HepG2 (cell line): ENCODE results near the gene STK4. TPM values are rescaled to one million over a fixed set of nuclear protein-coding genes. Genes with fewer than 3 reads are reported as not detected.
A peak's percentile ranks its signal among the peaks of the same experiment; 100 is the strongest.

Experiments
- AGO1 ChIP-seq: fragments of 200-400 bp; formaldehyde crosslinking; IDR thresholded peaks from 2 replicates; pipeline ENCODE4 v1.6.1; 2017; ENCODE audit warnings: mild to moderate bottlenecking, low read depth, low read length, moderate library complexity; ENCODE audit not compliant: poor library complexity, severe bottlenecking
- AKAP8 ChIP-seq: sonication (generic); formaldehyde crosslinking; IDR thresholded peaks from 2 replicates; pipeline ENCODE4 v1.5.1; 2020; ENCODE audit warnings: mild to moderate bottlenecking, missing genetic modification reagents
- BRCA1 ChIP-seq: sonication (generic); formaldehyde crosslinking; IDR thresholded peaks from 2 replicates; pipeline ENCODE4 v1.4.0; 2020; ENCODE audit warnings: missing genetic modification reagents
- ERF ChIP-seq: IDR thresholded peaks from 2 replicates; pipeline ENCODE4 v1.6.1; 2018; ENCODE audit warnings: missing biosample characterization, missing genetic modification reagents
- HMG20A ChIP-seq: IDR thresholded peaks from 2 replicates; pipeline ENCODE4 v1.6.1; 2016; ENCODE audit warnings: borderline replicate concordance
- HMGXB3 ChIP-seq: sonication (generic); formaldehyde crosslinking; IDR thresholded peaks from 2 replicates; pipeline ENCODE4 v1.4.0; 2020; ENCODE audit warnings: missing genetic modification reagents, borderline replicate concordance
- HOMEZ ChIP-seq: IDR thresholded peaks from 2 replicates; pipeline ENCODE4 v1.6.1; 2016; ENCODE audit warnings: low read depth
- IRF9 ChIP-seq: sonication (generic); formaldehyde crosslinking; IDR thresholded peaks from 2 replicates; pipeline ENCODE4 v1.8.0; 2022; ENCODE audit warnings: missing genetic modification reagents, mild to moderate bottlenecking, borderline replicate concordance
- JDP2 ChIP-seq: sonication (generic); formaldehyde crosslinking; IDR thresholded peaks from 2 replicates; pipeline ENCODE4 v1.8.1; 2022; ENCODE audit warnings: missing genetic modification reagents, borderline replicate concordance
- JUN ChIP-seq: sonication (generic); formaldehyde crosslinking; IDR thresholded peaks from 2 replicates; pipeline ENCODE4 v1.4.0; 2020; ENCODE audit warnings: mild to moderate bottlenecking, missing genetic modification reagents
- JUNB ChIP-seq: sonication (generic); formaldehyde crosslinking; IDR thresholded peaks from 2 replicates; pipeline ENCODE4 v1.8.0; 2022; ENCODE audit warnings: missing genetic modification reagents, mild to moderate bottlenecking, borderline replicate concordance
- MAF1 ChIP-seq: sonication (generic); formaldehyde crosslinking; IDR thresholded peaks from 2 replicates; pipeline ENCODE4 v1.5.0; 2020; ENCODE audit warnings: missing genetic modification reagents, borderline replicate concordance
- NCOA2 ChIP-seq: sonication (generic); formaldehyde crosslinking; IDR thresholded peaks from 2 replicates; pipeline ENCODE4 v1.8.0; 2022; ENCODE audit warnings: inconsistent platforms
- RAD51 ChIP-seq: fragments of 450-650 bp; IDR thresholded peaks from 2 replicates; pipeline ENCODE4 v1.6.1; 2016; ENCODE audit warnings: borderline replicate concordance
- SATB2 ChIP-seq: sonication (generic); formaldehyde crosslinking; IDR thresholded peaks from 2 replicates; pipeline ENCODE4 v1.5.0; 2020; ENCODE audit warnings: missing genetic modification reagents
- SMARCE1 ChIP-seq: fragments of 450-650 bp; IDR thresholded peaks from 2 replicates; pipeline ENCODE4 v1.6.1; 2017; ENCODE audit warnings: borderline replicate concordance
- SMYD3 ChIP-seq: sonication (generic); formaldehyde crosslinking; IDR thresholded peaks from 2 replicates; pipeline ENCODE4 v1.8.1; 2023; ENCODE audit warnings: mild to moderate bottlenecking, missing genetic modification reagents
- SOX5 ChIP-seq: IDR thresholded peaks from 2 replicates; pipeline ENCODE4 v1.6.1; 2016; ENCODE audit warnings: borderline replicate concordance
- SRY ChIP-seq: sonication (generic); formaldehyde crosslinking; IDR thresholded peaks from 2 replicates; pipeline ENCODE4 v1.8.0; 2022; ENCODE audit warnings: mild to moderate bottlenecking, missing genetic modification reagents
- ZFYVE20 ChIP-seq: sonication (generic); formaldehyde crosslinking; IDR thresholded peaks from 2 replicates; pipeline ENCODE4 v1.8.0; 2023; ENCODE audit warnings: low read depth, mild to moderate bottlenecking, moderate library complexity, missing genetic modification reagents, borderline replicate concordance
- ZNF256 ChIP-seq: sonication (generic); formaldehyde crosslinking; conservative IDR thresholded peaks from 2 replicates; pipeline ENCODE4 v1.4.0; 2020; ENCODE audit warnings: missing genetic modification reagents
- ZNF430 ChIP-seq: sonication (generic); formaldehyde crosslinking; IDR thresholded peaks from 2 replicates; pipeline ENCODE4 v1.9.0; 2021; ENCODE audit warnings: mild to moderate bottlenecking, missing genetic modification reagents
- ZNF446 ChIP-seq: sonication (generic); formaldehyde crosslinking; IDR thresholded peaks from 2 replicates; pipeline ENCODE4 v1.5.0; 2020; ENCODE audit warnings: mild to moderate bottlenecking, missing genetic modification reagents
- ZNF672 ChIP-seq: sonication (generic); formaldehyde crosslinking; IDR thresholded peaks from 2 replicates; pipeline ENCODE4 v1.8.1; 2022; ENCODE audit warnings: missing genetic modification reagents
- ZSCAN12 ChIP-seq: sonication (generic); formaldehyde crosslinking; IDR thresholded peaks from 2 replicates; pipeline ENCODE4 v1.9.0; 2021; ENCODE audit warnings: mild to moderate bottlenecking, missing genetic modification reagents
- polyA plus RNA-seq, 8 experiments: library from polyadenylated mRNA; depleted of rRNA in 3 of 8; stranded (reverse) in 7 of 8; unstranded in 1 of 8; fragments of >200 nt; fragmentation: Illumina TruSeq in 4 of 8; extraction: Trizol in 4 of 8; gene quantifications; 2 replicates each; pipeline versions ENCODE4 v1.2.1 to v1.2.3, GENCODE V29; 2011 to 2016; ENCODE audit warnings: low read depth in 4 of 8, missing spikeins in 1 of 8, mixed read lengths in 1 of 8; ENCODE audit not compliant: insufficient read depth in 1 of 8
- total RNA-seq, 5 experiments: library from RNA; depleted of rRNA; stranded (reverse); fragments of >200 nt; fragmentation: Illumina TruSeq; extraction: Trizol; gene quantifications; 2 replicates each; pipeline ENCODE4 v1.2.3, GENCODE V29; 2016; ENCODE audit warnings: low read depth in 1 of 5

STK4 gene
- total and polyA plus RNA-seq, 2 of the 13 experiments (the other 11 are each of a cell fraction or from before 2014, with no cell fraction given): 25.6 to 38.3 TPM

- peak; percentile 75; the same call in 1 of the 2 replicates for TF ChIP-seq AKAP8 (CRISPR knock-in tag)
- TF ChIP-seq ERF (CRISPR knock-in tag): peak; percentile 97
- TF ChIP-seq SMYD3: peak; percentile 95; the same call in 1 of the 2 replicates
- peak; percentile 55; the same call in 1 of the 2 replicates for TF ChIP-seq HOMEZ (CRISPR knock-in tag)
- peak; percentile 82 for TF ChIP-seq ZSCAN12 (CRISPR knock-in tag)
- TF ChIP-seq ZFYVE20 (CRISPR knock-in tag): peak; percentile 89; the same call in 1 of the 2 replicates
- no peak; the same call in 1 of the 2 replicates for TF ChIP-seq NCOA2 (CRISPR knock-in tag)
- TF ChIP-seq IRF9 (CRISPR knock-in tag): peak; percentile 98
- no peak for TF ChIP-seq RAD51
- TF ChIP-seq SOX5 (CRISPR knock-in tag): peak; percentile 73; the same call in 1 of the 2 replicates
- TF ChIP-seq ZNF446: peak; percentile 96
- TF ChIP-seq HMG20A: peak; percentile 55; the same call in 1 of the 2 replicates
- TF ChIP-seq JDP2 (CRISPR knock-in tag): peak; percentile 91; the same call in 1 of the 2 replicates
- TF ChIP-seq SRY (CRISPR knock-in tag): peak; percentile 93
- TF ChIP-seq HMGXB3 (CRISPR knock-in tag): peak; percentile 94
- TF ChIP-seq SMARCE1: no peak
- TF ChIP-seq AGO1: peak; percentile 83
- peak; percentile 81; the same call in 1 of the 2 replicates for TF ChIP-seq BRCA1 (CRISPR knock-in tag)
- TF ChIP-seq JUN: peak; percentile 68; the same call in 1 of the 2 replicates
- TF ChIP-seq ZNF430 (CRISPR knock-in tag): peak; percentile 99
- TF ChIP-seq MAF1 (CRISPR knock-in tag): peak; percentile 74; the same call in 1 of the 2 replicates
- TF ChIP-seq ZNF672: no peak
- TF ChIP-seq SATB2 (CRISPR knock-in tag): peak; percentile 92
- peak; percentile 76 for TF ChIP-seq JUNB (CRISPR knock-in tag)
- peak; percentile 76 for TF ChIP-seq ZNF256 (CRISPR knock-in tag)
Observed at GRCh38 chr20:44960103-44960852, 6.0 kb upstream of the STK4 start, which contains the start of gene TOMM34 (continued).
